GM12801 (cell line): ENCODE data around the gene PTAR1.

Experiments
- TF ChIP-seq, protein P1 (sequence below): IDR thresholded peaks from one replicate; pipeline ENCODE4 v1.5.1; 2011; ENCODE audit warnings: control low read depth; ENCODE audit not compliant: insufficient read length; ENCODE audit errors: extremely low read depth

PTAR1 gene

DNA sequence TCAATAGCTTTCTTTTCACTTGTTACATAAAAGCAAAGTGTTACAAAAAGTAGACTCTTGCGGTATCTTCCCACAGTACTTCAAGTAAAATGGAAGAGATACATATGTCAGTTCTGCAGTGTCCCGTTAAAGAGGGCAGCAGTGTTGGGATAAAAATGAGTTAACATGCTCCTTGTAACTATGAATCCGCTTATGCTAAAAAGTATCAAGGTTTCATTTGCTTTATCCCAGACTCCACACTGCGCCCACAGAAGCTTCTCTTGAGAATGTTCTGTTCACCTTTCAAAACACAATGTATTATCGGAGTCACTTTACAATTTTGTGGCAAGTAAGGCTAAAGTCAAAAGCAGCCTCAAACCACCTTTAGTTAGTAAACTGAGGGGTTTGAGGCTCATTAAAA is 790 bp downstream of the PTAR1 start:
- TF ChIP-seq, protein P1, sequence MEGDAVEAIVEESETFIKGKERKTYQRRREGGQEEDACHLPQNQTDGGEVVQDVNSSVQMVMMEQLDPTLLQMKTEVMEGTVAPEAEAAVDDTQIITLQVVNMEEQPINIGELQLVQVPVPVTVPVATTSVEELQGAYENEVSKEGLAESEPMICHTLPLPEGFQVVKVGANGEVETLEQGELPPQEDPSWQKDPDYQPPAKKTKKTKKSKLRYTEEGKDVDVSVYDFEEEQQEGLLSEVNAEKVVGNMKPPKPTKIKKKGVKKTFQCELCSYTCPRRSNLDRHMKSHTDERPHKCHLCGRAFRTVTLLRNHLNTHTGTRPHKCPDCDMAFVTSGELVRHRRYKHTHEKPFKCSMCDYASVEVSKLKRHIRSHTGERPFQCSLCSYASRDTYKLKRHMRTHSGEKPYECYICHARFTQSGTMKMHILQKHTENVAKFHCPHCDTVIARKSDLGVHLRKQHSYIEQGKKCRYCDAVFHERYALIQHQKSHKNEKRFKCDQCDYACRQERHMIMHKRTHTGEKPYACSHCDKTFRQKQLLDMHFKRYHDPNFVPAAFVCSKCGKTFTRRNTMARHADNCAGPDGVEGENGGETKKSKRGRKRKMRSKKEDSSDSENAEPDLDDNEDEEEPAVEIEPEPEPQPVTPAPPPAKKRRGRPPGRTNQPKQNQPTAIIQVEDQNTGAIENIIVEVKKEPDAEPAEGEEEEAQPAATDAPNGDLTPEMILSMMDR, result no peak

DNA sequence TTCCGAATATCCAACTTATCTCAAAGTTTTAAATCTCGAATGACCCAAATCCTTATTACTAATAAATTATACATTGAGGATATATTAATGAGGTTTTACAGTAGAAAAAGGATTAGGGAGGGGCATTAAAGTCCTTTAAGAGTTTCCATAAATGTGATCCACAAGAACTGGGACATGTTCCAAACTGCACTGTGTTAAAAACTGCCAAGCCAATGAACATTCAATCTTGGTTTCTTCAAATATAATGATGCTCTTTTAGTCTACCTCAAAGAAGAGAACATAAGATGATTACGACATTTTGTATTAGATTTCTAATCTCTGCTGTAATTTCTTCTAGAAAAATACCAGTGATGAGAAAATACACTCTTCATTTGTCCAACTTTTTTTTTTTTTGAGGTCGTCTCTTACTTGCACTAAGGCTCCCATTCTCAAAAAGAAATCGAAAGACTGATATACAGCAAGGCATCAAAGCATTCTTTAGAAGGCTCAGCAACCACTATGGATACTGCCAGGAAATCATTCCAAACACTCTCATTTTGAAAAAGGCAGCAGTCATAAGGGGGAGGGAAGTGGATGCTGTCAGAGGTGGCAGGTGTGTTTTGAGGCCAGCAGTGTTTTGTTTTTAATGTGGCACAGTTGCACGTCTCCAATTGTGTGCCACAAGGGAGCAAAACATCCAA is 1.7 kb downstream of the PTAR1 start:
- TF ChIP-seq, protein P1, result no peak

DNA sequence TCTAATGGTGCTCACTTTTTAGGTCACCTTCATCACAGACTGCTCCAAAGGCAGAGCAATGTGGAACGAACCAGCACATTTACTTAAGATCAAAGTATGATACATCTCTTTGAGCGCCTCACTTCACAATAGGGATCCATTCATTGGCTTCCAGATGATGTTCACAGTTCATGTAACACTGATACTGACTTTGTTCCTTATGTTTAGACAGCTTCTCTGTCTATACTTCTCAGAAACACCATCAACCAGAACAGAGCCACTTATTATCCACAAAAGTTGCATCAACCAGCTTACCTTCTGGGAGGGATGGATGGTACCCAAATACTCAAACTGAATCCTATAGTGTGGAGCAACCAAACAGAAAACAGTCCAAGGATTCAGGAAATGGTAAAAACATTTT is 4.6 kb downstream of the PTAR1 start:
- TF ChIP-seq, protein P1, result no peak

DNA sequence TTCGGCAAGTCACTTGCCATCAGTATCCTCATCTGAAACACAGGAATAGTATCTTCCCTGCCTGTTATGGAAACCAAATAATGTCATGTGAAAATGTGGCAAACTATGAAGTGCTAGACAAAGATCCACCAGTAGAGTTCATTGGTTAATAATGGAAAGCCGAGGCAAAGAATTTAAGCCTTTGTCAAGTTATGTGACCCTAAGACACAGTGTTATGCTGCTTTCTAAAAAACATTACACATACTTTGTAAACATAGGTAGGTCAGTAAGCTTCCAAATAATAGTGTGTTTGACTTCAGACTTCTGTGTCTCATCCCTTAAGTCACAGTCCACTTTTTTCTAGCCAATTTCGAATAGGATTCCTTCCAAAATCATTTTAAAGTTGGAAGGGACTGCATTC is 6.0 kb downstream of the PTAR1 start:
- TF ChIP-seq, protein P1, result no peak

DNA sequence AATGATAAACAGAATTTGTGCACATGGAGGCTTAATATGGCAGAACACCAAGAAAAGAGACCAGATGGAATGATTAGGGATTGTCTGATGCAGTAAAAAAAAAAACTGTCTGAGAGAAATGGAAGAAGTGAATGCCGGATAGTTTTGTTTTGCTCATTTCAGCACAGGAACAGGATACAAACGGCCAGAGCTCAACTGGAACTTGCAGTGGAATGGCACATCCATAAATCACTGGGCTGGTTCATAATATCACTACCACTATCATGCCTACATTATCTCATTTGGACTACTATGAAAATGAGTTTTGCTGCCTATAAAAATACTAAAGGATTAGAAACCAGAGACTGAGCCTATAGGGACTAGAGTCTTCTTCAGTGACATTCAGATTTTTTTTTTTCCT is 9.7 kb downstream of the PTAR1 start:
- TF ChIP-seq, protein P1, result no peak

DNA sequence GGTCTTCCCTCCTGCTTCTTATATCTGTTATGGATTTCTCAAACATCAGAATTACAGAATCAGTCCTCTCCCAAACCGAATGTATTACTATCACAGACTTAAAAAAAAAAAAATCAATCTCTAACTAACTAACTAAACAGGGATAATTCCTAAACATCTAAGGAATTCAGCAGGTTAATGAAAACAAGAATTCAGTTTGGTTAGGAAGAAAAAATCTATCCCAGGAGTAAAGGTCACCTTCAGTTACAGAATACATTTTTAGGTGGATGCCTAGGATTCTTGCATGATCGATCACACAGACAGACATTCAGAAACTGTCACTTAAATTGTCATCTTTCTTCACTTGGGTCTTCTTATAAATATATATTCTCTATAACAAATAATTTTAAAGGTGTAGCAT is 11.5 kb downstream of the PTAR1 start:
- TF ChIP-seq, protein P1, result no peak

DNA sequence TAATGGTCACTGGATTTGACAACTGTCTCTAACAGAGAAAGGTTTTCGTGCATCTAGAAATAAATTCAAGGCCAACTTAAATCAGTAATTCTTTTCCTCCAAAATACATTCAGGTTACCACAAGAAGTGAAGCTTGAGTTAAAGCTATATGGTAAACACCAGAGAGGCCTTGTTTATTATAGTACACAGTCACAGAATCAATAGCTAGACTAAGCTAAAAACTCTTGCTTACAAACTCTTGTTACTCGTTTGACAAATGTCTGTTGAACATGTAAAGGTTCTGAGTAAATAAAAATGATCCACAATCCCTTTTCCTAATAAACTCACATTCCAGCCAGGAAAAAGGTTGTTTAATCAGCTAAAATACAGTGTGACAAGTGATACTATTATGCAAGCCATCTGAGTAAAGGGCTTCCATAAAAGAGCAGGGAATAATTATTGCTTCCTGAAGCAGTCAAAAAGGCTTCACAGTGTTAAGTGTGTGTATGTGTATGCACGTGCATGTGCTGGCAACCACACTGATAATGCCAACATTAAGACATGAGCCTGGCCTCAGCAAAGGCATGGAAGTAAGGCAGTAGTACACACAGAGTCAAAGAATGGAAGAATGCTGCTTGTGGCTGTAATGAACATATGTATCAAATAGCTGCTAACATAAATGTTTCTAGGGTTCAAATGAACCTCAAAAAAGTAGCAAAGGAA is 12.8 kb downstream of the PTAR1 start:
- TF ChIP-seq, protein P1, result no peak
